Endothelial cell (in vitro differentiated cells): ENCODE results near the gene PSTPIP1. TPM values are rescaled to one million over a fixed set of nuclear protein-coding genes. Genes with fewer than 3 reads are reported as not detected.

Experiments
- DNase-seq: peaks from one replicate; pipeline ENCODE4 v3.0.0; 2021; ENCODE audit warnings: low spot score
- H3K27ac Mint-ChIP-seq: one replicate; pipeline ENCODE4 v1.8.0; 2021; ENCODE audit warnings: mixed read lengths, inconsistent platforms; ENCODE audit not compliant: unreplicated experiment
- H3K27me3 Mint-ChIP-seq: one replicate; pipeline ENCODE4 v1.8.0; 2021; ENCODE audit warnings: mild to moderate bottlenecking, moderate library complexity, mixed read lengths, inconsistent platforms; ENCODE audit not compliant: unreplicated experiment
- H3K36me3 Mint-ChIP-seq: one replicate; pipeline ENCODE4 v1.8.0; 2021; ENCODE audit warnings: mild to moderate bottlenecking, low read depth, mixed read lengths, inconsistent platforms; ENCODE audit not compliant: unreplicated experiment
- H3K4me1 Mint-ChIP-seq: one replicate; pipeline ENCODE4 v1.8.0; 2021; ENCODE audit warnings: mild to moderate bottlenecking, mixed read lengths, inconsistent platforms; ENCODE audit not compliant: unreplicated experiment
- H3K4me3 Mint-ChIP-seq: one replicate; pipeline ENCODE4 v1.8.0; 2021; ENCODE audit warnings: mild to moderate bottlenecking, mixed read lengths, inconsistent platforms; ENCODE audit not compliant: unreplicated experiment
- H3K9me3 Mint-ChIP-seq: one replicate; pipeline ENCODE4 v1.8.0; 2021; ENCODE audit warnings: mixed read lengths, inconsistent platforms; ENCODE audit not compliant: unreplicated experiment
- total RNA-seq: library from RNA; stranded (reverse); fragmentation: NEBNext Ultra II Directional; extraction: Animal tissue kit (Norgen Biotek cat#: 25700); gene quantifications from one replicate; pipeline ENCODE4 v1.2.1, GENCODE V29; 2021; ENCODE audit not compliant: unreplicated experiment
- TF ChIP-seq, protein P1 (sequence below): fragments of 200-600 bp; sonication (generic); IDR thresholded peaks from one replicate; pipeline ENCODE4 v1.5.0; 2021; ENCODE audit warnings: antibody characterized with exemption; ENCODE audit not compliant: unreplicated experiment

PSTPIP1 gene
- total RNA-seq, 1 donor from 2014 or later: not detected

DNA sequence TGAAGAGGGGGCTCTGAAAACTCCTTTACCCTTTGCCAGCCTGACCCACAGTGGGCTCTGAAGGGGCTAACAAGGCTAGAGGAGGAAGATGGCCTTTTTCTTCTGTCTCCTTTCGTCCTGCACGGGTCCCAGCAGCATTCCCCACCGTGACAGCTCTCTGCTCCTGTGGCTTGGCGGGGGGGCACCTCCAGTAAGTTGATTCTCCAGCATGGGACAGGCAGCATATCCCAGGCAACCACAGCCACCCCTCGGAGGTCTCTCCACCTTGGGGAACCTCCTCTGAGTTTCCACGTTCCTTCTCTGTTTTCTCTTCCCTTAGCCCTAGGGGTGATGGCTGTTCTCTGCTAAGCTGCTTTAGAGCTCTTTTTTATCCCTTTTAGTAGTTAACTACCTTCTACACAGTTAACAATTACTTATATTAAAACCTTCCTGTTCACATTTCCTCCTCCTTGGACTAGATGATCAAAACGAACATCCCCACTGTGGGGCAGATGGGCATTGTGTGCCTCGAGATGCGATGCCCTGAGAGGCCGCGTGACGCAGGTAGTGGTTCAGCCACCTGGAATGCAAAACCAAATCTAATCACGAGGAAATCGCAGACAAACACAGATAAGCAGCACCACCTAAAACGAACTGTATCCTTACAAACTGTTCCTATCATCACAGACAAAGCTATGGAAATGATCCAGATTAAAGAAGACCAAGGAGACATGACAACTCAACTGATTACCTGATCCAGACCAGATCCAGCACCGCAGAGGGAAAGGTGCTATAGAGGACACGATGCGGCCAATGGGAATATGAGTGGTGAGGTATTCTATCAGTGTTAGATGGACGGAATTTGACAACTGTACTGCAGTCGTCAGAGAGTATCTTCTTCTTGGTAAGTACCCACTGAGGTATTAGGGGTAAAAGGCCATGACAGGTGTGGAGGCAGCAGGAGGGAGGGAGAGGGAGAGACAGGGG is 48.3 kb downstream of the PSTPIP1 start:
- H3K4me3 Mint-ChIP-seq: no peak overlapping the region
- H3K27me3 Mint-ChIP-seq: peaks cover 4% of the 10 kb centered on the region
- peaks cover 26% of the 10 kb centered on the region for H3K36me3 Mint-ChIP-seq
- no peaks in the 10 kb centered on the region for H3K9me3 Mint-ChIP-seq
- no peak for DNase-seq
- H3K27ac Mint-ChIP-seq: no peak overlapping the region
- H3K4me1 Mint-ChIP-seq: peaks cover 6% of the 10 kb centered on the region
- TF ChIP-seq, protein P1, sequence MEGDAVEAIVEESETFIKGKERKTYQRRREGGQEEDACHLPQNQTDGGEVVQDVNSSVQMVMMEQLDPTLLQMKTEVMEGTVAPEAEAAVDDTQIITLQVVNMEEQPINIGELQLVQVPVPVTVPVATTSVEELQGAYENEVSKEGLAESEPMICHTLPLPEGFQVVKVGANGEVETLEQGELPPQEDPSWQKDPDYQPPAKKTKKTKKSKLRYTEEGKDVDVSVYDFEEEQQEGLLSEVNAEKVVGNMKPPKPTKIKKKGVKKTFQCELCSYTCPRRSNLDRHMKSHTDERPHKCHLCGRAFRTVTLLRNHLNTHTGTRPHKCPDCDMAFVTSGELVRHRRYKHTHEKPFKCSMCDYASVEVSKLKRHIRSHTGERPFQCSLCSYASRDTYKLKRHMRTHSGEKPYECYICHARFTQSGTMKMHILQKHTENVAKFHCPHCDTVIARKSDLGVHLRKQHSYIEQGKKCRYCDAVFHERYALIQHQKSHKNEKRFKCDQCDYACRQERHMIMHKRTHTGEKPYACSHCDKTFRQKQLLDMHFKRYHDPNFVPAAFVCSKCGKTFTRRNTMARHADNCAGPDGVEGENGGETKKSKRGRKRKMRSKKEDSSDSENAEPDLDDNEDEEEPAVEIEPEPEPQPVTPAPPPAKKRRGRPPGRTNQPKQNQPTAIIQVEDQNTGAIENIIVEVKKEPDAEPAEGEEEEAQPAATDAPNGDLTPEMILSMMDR: no peak

DNA sequence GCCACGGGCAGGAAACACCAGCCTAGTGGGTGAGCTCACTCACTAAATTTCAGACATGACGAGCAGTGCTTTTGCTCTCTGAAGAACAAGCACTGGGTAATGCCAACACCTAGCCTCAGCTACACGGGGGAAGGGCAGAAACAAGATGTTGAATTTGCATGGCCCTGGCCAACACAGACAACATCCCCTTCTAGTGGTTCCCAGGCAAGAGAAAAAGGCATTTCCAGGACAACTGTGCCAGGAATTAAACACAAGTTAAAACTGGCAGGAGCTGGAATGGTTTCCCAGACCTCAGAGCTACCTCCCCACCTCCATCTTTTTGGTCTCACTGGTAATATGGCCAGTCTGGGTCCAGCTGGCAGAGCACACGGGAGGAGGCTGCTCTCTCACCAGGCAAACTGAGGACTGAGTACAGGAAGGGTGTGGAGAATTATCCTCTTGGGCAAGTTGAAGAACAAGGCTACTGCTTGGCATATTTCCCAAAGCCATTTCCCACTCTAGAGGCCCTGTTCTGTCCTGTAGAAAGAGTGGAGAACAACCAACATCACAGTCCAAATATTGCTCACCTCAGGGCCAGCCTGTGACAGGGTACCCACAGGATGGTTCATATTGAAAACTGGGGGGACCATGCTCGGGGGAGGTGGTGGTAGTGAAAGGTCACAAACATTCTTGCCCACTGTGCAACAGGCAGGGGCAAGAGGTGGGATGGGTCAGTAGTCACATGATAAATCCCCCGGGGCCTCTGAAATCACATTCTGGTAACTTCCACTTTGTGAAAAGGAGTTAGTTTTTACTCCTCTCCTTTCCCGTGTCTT is 49.5 kb downstream of the PSTPIP1 start:
- TF ChIP-seq, protein P1: no peak
- peak overlapping the region; percentile 70 for H3K27ac Mint-ChIP-seq
- no peaks in the 10 kb centered on the region for H3K9me3 Mint-ChIP-seq
- H3K4me1 Mint-ChIP-seq: peaks cover 6% of the 10 kb centered on the region
- H3K36me3 Mint-ChIP-seq: peaks cover 26% of the 10 kb centered on the region
- DNase-seq: no peak
- H3K27me3 Mint-ChIP-seq: no peaks in the 10 kb centered on the region
- H3K4me3 Mint-ChIP-seq: peak overlapping the region; percentile 33

DNA sequence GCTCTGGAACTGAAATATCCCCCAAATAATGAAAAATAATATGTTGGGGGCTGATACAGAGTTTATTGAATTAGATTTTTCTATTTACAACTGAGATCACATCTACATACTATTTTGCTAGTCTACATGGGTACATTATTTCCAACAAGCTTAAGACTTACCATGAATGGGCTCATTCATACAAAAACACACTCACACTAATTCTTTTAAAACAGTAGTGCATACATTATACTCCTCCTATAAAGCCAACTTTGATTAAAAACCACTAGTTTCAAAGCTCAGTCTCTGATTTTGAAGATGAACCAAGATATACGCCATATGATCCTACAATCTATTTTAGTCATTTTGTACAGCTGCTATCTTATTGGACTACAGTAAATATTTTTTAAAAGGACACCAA is 51.1 kb downstream of the PSTPIP1 start:
- Mint-ChIP-seq H3K9me3 (no peaks in the 10 kb centered on the region), H3K4me3 (no peak overlapping the region), H3K36me3 (peaks cover 26% of the 10 kb centered on the region), H3K27ac (no peak overlapping the region), H3K27me3 (no peaks in the 10 kb centered on the region), H3K4me1 (peaks cover 6% of the 10 kb centered on the region)
- no peak for DNase-seq
- TF ChIP-seq, protein P1: no peak

DNA sequence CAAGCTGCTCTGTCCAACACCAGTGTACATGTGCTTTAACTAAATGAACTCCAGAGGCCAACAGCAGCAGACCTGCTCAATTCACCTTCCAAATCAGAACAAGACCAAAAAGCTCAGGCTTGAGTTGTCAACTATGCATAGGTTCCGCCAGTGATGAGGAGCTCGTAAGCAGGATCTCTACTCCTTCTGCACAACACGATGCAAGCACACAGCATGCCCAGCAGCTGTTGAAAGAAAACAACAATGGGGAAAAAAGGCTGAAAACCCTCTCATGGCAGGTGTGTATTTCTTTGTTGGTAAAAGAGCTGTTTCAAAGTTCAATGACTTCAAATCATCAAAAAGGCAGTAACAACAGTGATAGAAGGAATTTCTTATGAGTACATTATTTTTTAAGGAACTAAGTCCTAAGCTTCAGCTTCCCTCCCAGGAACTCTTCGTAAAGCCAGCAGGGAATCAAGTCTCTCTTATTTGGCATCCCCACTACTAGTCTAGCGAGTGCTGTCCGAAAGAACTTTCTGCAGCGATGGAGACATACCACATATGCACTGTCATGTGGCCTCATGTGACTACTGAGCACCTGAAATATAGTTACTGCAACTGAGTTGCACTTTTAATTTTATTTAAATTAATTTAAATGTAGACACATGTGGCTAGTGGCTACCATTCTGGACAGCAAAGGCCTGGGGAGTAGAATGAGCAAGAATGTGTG is 51.9 kb downstream of the PSTPIP1 start:
- TF ChIP-seq, protein P1: no peak
- H3K4me1 Mint-ChIP-seq: peaks cover 6% of the 10 kb centered on the region
- no peaks in the 10 kb centered on the region for H3K27me3 Mint-ChIP-seq
- H3K27ac Mint-ChIP-seq: no peak overlapping the region
- H3K4me3 Mint-ChIP-seq: no peak overlapping the region
- DNase-seq: no peak
- H3K9me3 Mint-ChIP-seq: no peaks in the 10 kb centered on the region
- peaks cover 28% of the 10 kb centered on the region for H3K36me3 Mint-ChIP-seq
